GM23338 (cell line): ENCODE results near the gene NRDE2. TPM values are rescaled to one million over a fixed set of nuclear protein-coding genes. Genes with fewer than 3 reads are reported as not detected.

Source experiments
- ATAC-seq: fragments of 200-7000 bp; cut with Tn5 transposase; 3 replicates; pipeline ENCODE4 v1.9.1; 2020
- DNase-seq: peaks from one replicate; pipeline ENCODE4 v3.0.0-alpha.2; 2015; ENCODE audit warnings: low spot score
- H2AFZ ChIP-seq: fragments of 200-600 bp; sonication (generic); 2 replicates; pipeline ENCODE4 v1.8.0; 2016; ENCODE audit warnings: antibody characterized with exemption, mild to moderate bottlenecking, moderate library complexity
- H3F3A ChIP-seq: fragments of 200-600 bp; sonication (generic); replicated peaks from 2 replicates; pipeline ENCODE4 v1.8.0; 2017; ENCODE audit warnings: antibody characterized with exemption, mixed run types, low read depth
- H3K27ac ChIP-seq: fragments of 200-600 bp; sonication (generic); 2 replicates; pipeline ENCODE4 v1.6.1; 2016; ENCODE audit warnings: low read depth
- H3K27me3 ChIP-seq: fragments of 200-600 bp; sonication (generic); 2 replicates; pipeline ENCODE4 v1.8.0; 2016; ENCODE audit warnings: mild to moderate bottlenecking, mixed run types, moderate library complexity; ENCODE audit not compliant: insufficient read depth
- H3K36me3 ChIP-seq: fragments of 200-600 bp; sonication (generic); 2 replicates; pipeline ENCODE4 v1.8.0; 2016; ENCODE audit warnings: mild to moderate bottlenecking; ENCODE audit not compliant: insufficient read depth
- H3K4me1 ChIP-seq: fragments of 200-600 bp; sonication (generic); 2 replicates; pipeline ENCODE4 v1.8.0; 2016; ENCODE audit warnings: mild to moderate bottlenecking, moderate library complexity; ENCODE audit not compliant: insufficient read depth
- H3K4me2 ChIP-seq: fragments of 200-600 bp; sonication (generic); 2 replicates; pipeline ENCODE4 v1.7.1; 2017; ENCODE audit warnings: mixed run types
- H3K4me3 ChIP-seq: fragments of 200-600 bp; sonication (generic); 2 replicates; pipeline ENCODE4 v1.6.1; 2016; ENCODE audit warnings: mixed run types
- H3K79me2 ChIP-seq: fragments of 200-600 bp; sonication (generic); replicated peaks from 2 replicates; pipeline ENCODE4 v1.8.0; 2017; ENCODE audit warnings: mild to moderate bottlenecking; ENCODE audit not compliant: insufficient read depth
- H3K9me2 ChIP-seq: fragments of 200-600 bp; sonication (generic); 2 replicates; pipeline ENCODE4 v1.8.0; 2017; ENCODE audit not compliant: insufficient read depth
- H4K20me1 ChIP-seq: fragments of 200-600 bp; sonication (generic); replicated peaks from 2 replicates; pipeline ENCODE4 v1.8.0; 2017; ENCODE audit warnings: mild to moderate bottlenecking; ENCODE audit not compliant: insufficient read depth
- H3K27ac Mint-ChIP-seq: 2 replicates; pipeline ENCODE4 v1.8.0; 2020; ENCODE audit warnings: inconsistent platforms, mild to moderate bottlenecking, moderate library complexity, mixed read lengths
- H3K27me3 Mint-ChIP-seq: 3 replicates; pipeline ENCODE4 v1.8.0; 2022; ENCODE audit warnings: low read depth, mild to moderate bottlenecking, moderate library complexity, mixed read lengths, inconsistent platforms; ENCODE audit not compliant: insufficient read depth, poor library complexity
- H3K36me3 Mint-ChIP-seq: 3 replicates; pipeline ENCODE4 v1.8.0; 2021; ENCODE audit warnings: low read depth, mild to moderate bottlenecking, inconsistent platforms, moderate library complexity, mixed read lengths
- H3K4me1 Mint-ChIP-seq: 3 replicates; pipeline ENCODE4 v1.8.0; 2020; ENCODE audit warnings: mild to moderate bottlenecking, inconsistent platforms, mixed read lengths
- H3K4me3 Mint-ChIP-seq: 3 replicates; pipeline ENCODE4 v1.8.0; 2021; ENCODE audit warnings: moderate library complexity, mild to moderate bottlenecking, inconsistent platforms, mixed read lengths
- H3K9me3 Mint-ChIP-seq: 3 replicates; pipeline ENCODE4 v1.8.0; 2020; ENCODE audit warnings: moderate library complexity, mild to moderate bottlenecking, inconsistent platforms, mixed read lengths
- CREB1 ChIP-seq: fragments of 250-450 bp; sonication (Bioruptor Pico); IDR thresholded peaks from 2 replicates; pipeline ENCODE4 v1.5.0; 2020; ENCODE audit warnings: low read depth, mild to moderate bottlenecking, moderate library complexity
- EZH2 ChIP-seq: fragments of 200-600 bp; sonication (generic); IDR thresholded peaks from one replicate; pipeline ENCODE4 v1.8.0; 2017; ENCODE audit warnings: antibody characterized with exemption, mild to moderate bottlenecking, low read depth; ENCODE audit not compliant: unreplicated experiment
- JUNB ChIP-seq: IDR thresholded peaks from one replicate; pipeline ENCODE4 v1.6.1; 2016; ENCODE audit warnings: antibody characterized with exemption; ENCODE audit not compliant: unreplicated experiment
- NANOG ChIP-seq: IDR thresholded peaks from 2 replicates; pipeline ENCODE4 v1.6.1; 2016; ENCODE audit warnings: antibody characterized with exemption, borderline replicate concordance
- POLR2AphosphoS5 ChIP-seq: IDR thresholded peaks from 2 replicates; pipeline ENCODE4 v1.6.1; 2016; ENCODE audit warnings: antibody characterized with exemption, low read depth
- ZNF114 ChIP-seq: fragments of 250-450 bp; sonication (Bioruptor Pico); IDR thresholded peaks from 2 replicates; pipeline ENCODE4 v1.5.0; 2020; ENCODE audit warnings: mild to moderate bottlenecking, moderate library complexity
- ZNF331 ChIP-seq: fragments of 250-450 bp; sonication (Bioruptor Pico); IDR thresholded peaks from 2 replicates; pipeline ENCODE4 v1.5.0; 2020; ENCODE audit warnings: low read depth, mild to moderate bottlenecking, moderate library complexity
- polyA plus RNA-seq: library from polyadenylated mRNA; unstranded; fragments of >200 nt; fragmentation: Nextera tagmentation; extraction: Ambion mirVana; gene quantifications from 2 replicates; pipeline ENCODE4 v1.2.1, GENCODE V29; 2016
- total RNA-seq: library from RNA; depleted of rRNA; stranded (reverse); fragments of >200 nt; shearing (Covaris generic); gene quantifications from 2 replicates; pipeline ENCODE4 v1.2.3, GENCODE V29; 2014
- TF ChIP-seq, protein P1 (sequence below): IDR thresholded peaks from one replicate; pipeline ENCODE4 v1.6.1; 2018; ENCODE audit warnings: antibody characterized with exemption; ENCODE audit not compliant: unreplicated experiment
- TF ChIP-seq, protein P2 (sequence below): IDR thresholded peaks from 2 replicates; pipeline ENCODE4 v1.6.1; 2016; ENCODE audit warnings: antibody characterized with exemption
- TF ChIP-seq, protein P3 (sequence below), 2 experiments: fragments of 200-600 bp in 1 of 2; sonication (generic) in 1 of 2; conservative IDR thresholded peaks; 2 replicates each; pipeline versions ENCODE4 v1.5.1 to v1.6.1; 2016 to 2017; ENCODE audit warnings: antibody characterized with exemption in 2 of 2, low read depth in 2 of 2, mild to moderate bottlenecking in 2 of 2, moderate library complexity in 1 of 2
- TF ChIP-seq, protein P4 (sequence below): fragments of 250-450 bp; sonication (Bioruptor Pico); IDR thresholded peaks from 2 replicates; pipeline ENCODE4 v1.5.0; 2020; ENCODE audit warnings: mild to moderate bottlenecking, moderate library complexity

Gene NRDE2
- total and polyA plus RNA-seq, 2 experiments from 2014 or later = 9.8 to 20.6 TPM

DNA sequence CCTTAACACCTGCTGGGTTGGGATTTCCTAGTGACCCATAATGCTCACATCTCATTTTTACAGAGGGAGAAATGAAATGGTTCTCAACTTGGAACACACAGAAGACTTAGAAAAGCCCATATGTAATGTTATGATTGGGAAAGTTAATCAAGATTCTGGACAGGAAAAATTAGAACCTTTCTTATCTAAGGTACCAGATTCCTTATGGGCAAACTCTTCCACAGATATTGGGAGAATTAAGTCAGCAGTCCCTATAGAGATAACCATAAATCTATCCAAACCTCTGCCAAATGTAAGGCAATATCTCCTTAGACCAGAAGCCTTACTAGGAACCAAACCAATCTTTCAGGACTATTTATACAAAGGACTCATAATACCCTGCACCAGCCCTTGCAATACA, 89.3 kb downstream of the NRDE2 start (continued):
- TF ChIP-seq EZH2 (no peak), NANOG (no peak), JUNB (no peak), ZNF331 (CRISPR knock-in tag) (no peak), ZNF114 (no peak), POLR2AphosphoS5 (no peak), CREB1 (no peak)
- TF ChIP-seq, protein P1, sequence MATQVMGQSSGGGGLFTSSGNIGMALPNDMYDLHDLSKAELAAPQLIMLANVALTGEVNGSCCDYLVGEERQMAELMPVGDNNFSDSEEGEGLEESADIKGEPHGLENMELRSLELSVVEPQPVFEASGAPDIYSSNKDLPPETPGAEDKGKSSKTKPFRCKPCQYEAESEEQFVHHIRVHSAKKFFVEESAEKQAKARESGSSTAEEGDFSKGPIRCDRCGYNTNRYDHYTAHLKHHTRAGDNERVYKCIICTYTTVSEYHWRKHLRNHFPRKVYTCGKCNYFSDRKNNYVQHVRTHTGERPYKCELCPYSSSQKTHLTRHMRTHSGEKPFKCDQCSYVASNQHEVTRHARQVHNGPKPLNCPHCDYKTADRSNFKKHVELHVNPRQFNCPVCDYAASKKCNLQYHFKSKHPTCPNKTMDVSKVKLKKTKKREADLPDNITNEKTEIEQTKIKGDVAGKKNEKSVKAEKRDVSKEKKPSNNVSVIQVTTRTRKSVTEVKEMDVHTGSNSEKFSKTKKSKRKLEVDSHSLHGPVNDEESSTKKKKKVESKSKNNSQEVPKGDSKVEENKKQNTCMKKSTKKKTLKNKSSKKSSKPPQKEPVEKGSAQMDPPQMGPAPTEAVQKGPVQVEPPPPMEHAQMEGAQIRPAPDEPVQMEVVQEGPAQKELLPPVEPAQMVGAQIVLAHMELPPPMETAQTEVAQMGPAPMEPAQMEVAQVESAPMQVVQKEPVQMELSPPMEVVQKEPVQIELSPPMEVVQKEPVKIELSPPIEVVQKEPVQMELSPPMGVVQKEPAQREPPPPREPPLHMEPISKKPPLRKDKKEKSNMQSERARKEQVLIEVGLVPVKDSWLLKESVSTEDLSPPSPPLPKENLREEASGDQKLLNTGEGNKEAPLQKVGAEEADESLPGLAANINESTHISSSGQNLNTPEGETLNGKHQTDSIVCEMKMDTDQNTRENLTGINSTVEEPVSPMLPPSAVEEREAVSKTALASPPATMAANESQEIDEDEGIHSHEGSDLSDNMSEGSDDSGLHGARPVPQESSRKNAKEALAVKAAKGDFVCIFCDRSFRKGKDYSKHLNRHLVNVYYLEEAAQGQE = no peak
- TF ChIP-seq, protein P2, sequence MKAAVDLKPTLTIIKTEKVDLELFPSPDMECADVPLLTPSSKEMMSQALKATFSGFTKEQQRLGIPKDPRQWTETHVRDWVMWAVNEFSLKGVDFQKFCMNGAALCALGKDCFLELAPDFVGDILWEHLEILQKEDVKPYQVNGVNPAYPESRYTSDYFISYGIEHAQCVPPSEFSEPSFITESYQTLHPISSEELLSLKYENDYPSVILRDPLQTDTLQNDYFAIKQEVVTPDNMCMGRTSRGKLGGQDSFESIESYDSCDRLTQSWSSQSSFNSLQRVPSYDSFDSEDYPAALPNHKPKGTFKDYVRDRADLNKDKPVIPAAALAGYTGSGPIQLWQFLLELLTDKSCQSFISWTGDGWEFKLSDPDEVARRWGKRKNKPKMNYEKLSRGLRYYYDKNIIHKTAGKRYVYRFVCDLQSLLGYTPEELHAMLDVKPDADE = no peak
- TF ChIP-seq, protein P3, sequence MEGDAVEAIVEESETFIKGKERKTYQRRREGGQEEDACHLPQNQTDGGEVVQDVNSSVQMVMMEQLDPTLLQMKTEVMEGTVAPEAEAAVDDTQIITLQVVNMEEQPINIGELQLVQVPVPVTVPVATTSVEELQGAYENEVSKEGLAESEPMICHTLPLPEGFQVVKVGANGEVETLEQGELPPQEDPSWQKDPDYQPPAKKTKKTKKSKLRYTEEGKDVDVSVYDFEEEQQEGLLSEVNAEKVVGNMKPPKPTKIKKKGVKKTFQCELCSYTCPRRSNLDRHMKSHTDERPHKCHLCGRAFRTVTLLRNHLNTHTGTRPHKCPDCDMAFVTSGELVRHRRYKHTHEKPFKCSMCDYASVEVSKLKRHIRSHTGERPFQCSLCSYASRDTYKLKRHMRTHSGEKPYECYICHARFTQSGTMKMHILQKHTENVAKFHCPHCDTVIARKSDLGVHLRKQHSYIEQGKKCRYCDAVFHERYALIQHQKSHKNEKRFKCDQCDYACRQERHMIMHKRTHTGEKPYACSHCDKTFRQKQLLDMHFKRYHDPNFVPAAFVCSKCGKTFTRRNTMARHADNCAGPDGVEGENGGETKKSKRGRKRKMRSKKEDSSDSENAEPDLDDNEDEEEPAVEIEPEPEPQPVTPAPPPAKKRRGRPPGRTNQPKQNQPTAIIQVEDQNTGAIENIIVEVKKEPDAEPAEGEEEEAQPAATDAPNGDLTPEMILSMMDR (conservative IDR thresholded peaks at IDR 0.05; ENCODE audit: low read depth in 2 of 2) = no peak

DNA sequence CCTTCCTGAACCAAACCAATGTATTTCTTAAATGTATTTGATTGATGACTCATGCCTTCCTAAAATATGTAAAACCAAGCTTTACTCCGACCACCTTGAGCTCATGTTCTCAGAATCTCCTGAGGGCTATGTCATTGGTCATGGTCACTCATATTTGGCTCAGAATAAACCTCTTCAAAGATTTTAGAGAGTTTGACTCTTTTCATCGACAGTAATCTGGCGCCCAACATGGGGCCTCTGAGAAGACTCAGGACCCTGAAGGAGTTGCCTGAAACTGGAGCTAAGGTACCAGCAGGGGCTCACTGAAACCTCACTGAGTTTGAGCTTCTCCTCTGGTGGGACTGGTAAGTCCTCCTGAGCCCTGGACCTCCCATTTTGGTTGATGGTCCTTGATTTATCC, 92.6 kb downstream of the NRDE2 start:
- TF ChIP-seq, protein P4, sequence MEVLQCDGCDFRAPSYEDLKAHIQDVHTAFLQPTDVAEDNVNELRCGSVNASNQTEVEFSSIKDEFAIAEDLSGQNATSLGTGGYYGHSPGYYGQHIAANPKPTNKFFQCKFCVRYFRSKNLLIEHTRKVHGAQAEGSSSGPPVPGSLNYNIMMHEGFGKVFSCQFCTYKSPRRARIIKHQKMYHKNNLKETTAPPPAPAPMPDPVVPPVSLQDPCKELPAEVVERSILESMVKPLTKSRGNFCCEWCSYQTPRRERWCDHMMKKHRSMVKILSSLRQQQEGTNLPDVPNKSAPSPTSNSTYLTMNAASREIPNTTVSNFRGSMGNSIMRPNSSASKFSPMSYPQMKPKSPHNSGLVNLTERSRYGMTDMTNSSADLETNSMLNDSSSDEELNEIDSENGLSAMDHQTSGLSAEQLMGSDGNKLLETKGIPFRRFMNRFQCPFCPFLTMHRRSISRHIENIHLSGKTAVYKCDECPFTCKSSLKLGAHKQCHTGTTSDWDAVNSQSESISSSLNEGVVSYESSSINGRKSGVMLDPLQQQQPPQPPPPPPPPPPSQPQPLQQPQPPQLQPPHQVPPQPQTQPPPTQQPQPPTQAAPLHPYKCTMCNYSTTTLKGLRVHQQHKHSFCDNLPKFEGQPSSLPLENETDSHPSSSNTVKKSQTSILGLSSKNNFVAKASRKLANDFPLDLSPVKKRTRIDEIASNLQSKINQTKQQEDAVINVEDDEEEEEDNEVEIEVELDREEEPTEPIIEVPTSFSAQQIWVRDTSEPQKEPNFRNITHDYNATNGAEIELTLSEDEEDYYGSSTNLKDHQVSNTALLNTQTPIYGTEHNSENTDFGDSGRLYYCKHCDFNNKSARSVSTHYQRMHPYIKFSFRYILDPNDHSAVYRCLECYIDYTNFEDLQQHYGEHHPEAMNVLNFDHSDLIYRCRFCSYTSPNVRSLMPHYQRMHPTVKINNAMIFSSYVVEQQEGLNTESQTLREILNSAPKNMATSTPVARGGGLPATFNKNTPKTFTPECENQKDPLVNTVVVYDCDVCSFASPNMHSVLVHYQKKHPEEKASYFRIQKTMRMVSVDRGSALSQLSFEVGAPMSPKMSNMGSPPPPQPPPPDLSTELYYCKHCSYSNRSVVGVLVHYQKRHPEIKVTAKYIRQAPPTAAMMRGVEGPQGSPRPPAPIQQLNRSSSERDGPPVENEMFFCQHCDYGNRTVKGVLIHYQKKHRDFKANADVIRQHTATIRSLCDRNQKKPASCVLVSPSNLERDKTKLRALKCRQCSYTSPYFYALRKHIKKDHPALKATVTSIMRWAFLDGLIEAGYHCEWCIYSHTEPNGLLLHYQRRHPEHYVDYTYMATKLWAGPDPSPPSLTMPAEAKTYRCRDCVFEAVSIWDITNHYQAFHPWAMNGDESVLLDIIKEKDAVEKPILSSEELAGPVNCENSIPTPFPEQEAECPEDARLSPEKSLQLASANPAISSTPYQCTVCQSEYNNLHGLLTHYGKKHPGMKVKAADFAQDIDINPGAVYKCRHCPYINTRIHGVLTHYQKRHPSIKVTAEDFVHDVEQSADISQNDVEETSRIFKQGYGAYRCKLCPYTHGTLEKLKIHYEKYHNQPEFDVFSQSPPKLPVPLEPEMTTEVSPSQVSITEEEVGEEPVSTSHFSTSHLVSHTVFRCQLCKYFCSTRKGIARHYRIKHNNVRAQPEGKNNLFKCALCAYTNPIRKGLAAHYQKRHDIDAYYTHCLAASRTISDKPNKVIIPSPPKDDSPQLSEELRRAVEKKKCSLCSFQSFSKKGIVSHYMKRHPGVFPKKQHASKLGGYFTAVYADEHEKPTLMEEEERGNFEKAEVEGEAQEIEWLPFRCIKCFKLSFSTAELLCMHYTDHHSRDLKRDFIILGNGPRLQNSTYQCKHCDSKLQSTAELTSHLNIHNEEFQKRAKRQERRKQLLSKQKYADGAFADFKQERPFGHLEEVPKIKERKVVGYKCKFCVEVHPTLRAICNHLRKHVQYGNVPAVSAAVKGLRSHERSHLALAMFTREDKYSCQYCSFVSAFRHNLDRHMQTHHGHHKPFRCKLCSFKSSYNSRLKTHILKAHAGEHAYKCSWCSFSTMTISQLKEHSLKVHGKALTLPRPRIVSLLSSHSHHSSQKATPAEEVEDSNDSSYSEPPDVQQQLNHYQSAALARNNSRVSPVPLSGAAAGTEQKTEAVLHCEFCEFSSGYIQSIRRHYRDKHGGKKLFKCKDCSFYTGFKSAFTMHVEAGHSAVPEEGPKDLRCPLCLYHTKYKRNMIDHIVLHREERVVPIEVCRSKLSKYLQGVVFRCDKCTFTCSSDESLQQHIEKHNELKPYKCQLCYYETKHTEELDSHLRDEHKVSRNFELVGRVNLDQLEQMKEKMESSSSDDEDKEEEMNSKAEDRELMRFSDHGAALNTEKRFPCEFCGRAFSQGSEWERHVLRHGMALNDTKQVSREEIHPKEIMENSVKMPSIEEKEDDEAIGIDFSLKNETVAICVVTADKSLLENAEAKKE = no peak
- TF ChIP-seq CREB1 (no peak), ZNF114 (no peak)
- H3K4me1 ChIP-seq = no peaks in the 10 kb centered on the region
- H3K36me3 ChIP-seq = no peaks in the 10 kb centered on the region
- H3K27ac ChIP-seq = no peak overlapping the region
- Mint-ChIP-seq H3K36me3 (peaks cover 38% of the 10 kb centered on the region), H3K27me3 (peaks cover 20% of the 10 kb centered on the region), H3K4me3 (no peak overlapping the region), H3K9me3 (peaks cover 60% of the 10 kb centered on the region), H3K4me1 (no peaks in the 10 kb centered on the region), H3K27ac (no peak overlapping the region)
- H3F3A ChIP-seq = no peaks in the 10 kb centered on the region
- H3K27me3 ChIP-seq = peaks cover 11% of the 10 kb centered on the region
- H3K79me2 ChIP-seq = no peaks in the 10 kb centered on the region
- H3K4me3 ChIP-seq = no peak overlapping the region
- no peak for ATAC-seq
- H3K4me2 ChIP-seq = no peak overlapping the region
- no peaks in the 10 kb centered on the region for H4K20me1 ChIP-seq
- DNase-seq = peak; percentile 32
- no peak overlapping the region for H2AFZ ChIP-seq
- H3K9me2 ChIP-seq = no peaks in the 10 kb centered on the region
